ENCODE measurements around the gene PCNX1.
"Not testable (repeated sequence)": the region's sequence is repeated elsewhere in the genome, so short reads cannot be mapped to it uniquely, and the experiment has no call there.

The PCNX1 gene

DNA sequence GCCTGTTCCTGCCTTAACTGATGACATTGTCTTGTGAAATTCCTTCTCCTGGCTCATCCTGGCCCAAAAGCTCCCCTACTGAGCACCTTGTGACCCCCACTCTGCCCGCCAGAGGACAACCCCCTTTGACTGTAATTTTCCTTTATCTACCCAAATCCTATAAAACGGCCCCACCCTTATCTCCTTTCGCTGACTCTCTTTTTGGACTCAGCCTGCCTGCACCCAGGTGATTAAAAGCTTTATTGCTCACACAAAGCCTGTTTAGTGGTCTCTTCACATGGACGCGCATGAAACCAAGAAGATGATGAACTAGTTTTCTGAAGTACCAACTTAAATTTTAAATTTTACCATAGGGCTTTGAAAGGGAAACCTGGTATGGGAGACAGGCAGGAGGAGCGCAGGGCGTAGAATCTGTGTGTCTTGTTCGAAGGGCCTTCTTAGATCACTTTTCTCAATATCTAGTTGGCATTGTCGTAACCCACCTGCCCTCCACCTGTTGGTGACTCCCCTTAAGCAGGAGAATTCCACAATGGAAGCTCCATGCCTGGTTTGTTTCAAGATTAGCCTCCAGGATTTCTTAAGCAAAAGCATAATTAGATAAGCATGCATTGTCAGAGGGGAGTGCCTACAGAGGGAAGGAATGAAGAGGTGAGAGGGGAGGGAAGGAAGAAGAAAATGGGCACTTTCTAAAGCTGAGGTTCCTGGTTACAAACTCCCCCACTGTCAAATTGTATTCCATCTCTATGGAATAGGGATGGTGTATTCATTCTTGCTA is 222.6 kb downstream of the PCNX1 start:
- not testable (repeated sequence) for H3K27ac ChIP-seq (ENCODE audit: low read depth, low read length); H3K4me1 ChIP-seq (ENCODE audit: control insufficient read depth in 5 of 5, insufficient read depth in 5 of 5, low read length in 5 of 5); H3K9me3 ChIP-seq (ENCODE audit: control insufficient read depth in 5 of 5, low read length in 5 of 5); H3K27me3 ChIP-seq (ENCODE audit: control insufficient read depth in 5 of 5, insufficient read depth in 4 of 5, low read length in 5 of 5); H3K4me3 ChIP-seq (ENCODE audit: low read depth in 1 of 5, low read length in 5 of 5); H3K36me3 ChIP-seq (ENCODE audit: control insufficient read depth in 5 of 5, insufficient read depth in 5 of 5, low read length in 5 of 5); H3K9ac ChIP-seq (ENCODE audit: low read length in 5 of 5)

DNA sequence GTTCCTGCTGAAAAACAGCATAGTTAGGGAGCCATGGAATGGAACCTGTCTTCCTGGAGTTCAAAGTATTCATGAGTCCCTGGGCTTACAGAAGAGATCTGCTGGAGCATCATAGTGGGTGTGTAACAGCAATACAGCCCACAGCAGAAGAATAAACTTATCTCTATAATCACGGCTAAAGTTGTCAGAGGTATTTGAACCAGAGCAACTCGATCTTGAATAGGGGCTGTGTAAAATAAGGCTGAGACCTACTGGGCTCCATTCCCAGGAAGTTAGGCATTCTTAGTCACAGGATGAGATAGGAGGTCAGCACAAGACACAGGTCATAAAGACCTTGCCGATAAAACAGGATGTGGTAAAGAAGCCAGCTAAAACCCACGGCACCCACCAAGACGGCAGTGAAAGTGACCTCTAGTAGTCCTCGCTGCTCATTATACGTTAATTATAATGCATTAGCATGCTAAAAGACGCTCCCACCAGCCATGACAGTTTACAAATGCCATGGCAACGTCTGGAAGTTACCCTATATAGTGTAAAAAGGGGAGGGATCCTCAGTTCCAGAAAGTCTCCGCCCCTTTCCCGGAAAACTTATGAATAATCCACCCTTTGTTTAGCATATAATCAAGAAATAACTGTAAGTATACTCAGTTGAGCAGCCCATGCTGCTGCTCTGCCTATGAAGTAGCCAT is 223.4 kb downstream of the PCNX1 start:
- H3K36me3 ChIP-seq (ENCODE audit: control insufficient read depth in 5 of 5, insufficient read depth in 5 of 5, low read length in 5 of 5), result no peaks in the 10 kb centered on the region
- H3K9me3 ChIP-seq (ENCODE audit: control insufficient read depth in 5 of 5, low read length in 5 of 5), result no peaks in the 10 kb centered on the region
- H3K4me3 ChIP-seq (ENCODE audit: low read depth in 1 of 5, low read length in 5 of 5), result peak overlapping the region in 2 of 5 donors; percentile 7 to 17
- no peak overlapping the region for H3K9ac ChIP-seq (ENCODE audit: low read length in 5 of 5)
- no peak overlapping the region for H3K27ac ChIP-seq (ENCODE audit: low read depth, low read length)
- H3K27me3 ChIP-seq (ENCODE audit: control insufficient read depth in 5 of 5, insufficient read depth in 4 of 5, low read length in 5 of 5), result no peaks in the 10 kb centered on the region
- peaks cover 0 to 7% (median 0%) of the 10 kb centered on the region in 5 donors for H3K4me1 ChIP-seq (ENCODE audit: control insufficient read depth in 5 of 5, insufficient read depth in 5 of 5, low read length in 5 of 5)

DNA sequence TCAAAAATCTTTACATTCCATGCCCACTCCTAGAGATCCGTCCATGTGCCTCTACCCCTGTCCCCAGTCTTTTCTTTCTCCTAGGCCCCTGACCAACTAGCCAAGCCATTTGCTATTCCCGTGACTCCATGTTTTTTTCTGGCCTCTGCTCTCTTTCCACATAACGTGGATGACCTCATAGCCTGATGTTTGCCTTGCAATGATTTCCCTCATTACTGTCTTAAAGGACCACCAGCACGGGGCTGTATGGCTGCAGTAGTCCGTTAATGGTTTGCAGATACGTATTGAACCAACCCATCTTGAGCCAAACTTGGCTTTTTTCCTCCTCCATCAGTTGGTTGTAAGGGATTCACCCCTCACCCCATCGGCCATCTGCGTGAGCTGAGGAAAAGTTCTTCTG is 226.0 kb downstream of the PCNX1 start:
- no peak overlapping the region for H3K9ac ChIP-seq (ENCODE audit: low read length in 5 of 5)
- H3K4me1 ChIP-seq (ENCODE audit: control insufficient read depth in 5 of 5, insufficient read depth in 5 of 5, low read length in 5 of 5), result peaks cover 0 to 7% (median 0%) of the 10 kb centered on the region in 5 donors
- no peaks in the 10 kb centered on the region for H3K27me3 ChIP-seq (ENCODE audit: control insufficient read depth in 5 of 5, insufficient read depth in 4 of 5, low read length in 5 of 5)
- H3K36me3 ChIP-seq (ENCODE audit: control insufficient read depth in 5 of 5, insufficient read depth in 5 of 5, low read length in 5 of 5), result no peaks in the 10 kb centered on the region
- H3K9me3 ChIP-seq (ENCODE audit: control insufficient read depth in 5 of 5, low read length in 5 of 5), result peaks cover 0 to 8% (median 0%) of the 10 kb centered on the region in 5 donors
- no peak overlapping the region for H3K4me3 ChIP-seq (ENCODE audit: low read depth in 1 of 5, low read length in 5 of 5)
- no peak overlapping the region for H3K27ac ChIP-seq (ENCODE audit: low read depth, low read length)

DNA sequence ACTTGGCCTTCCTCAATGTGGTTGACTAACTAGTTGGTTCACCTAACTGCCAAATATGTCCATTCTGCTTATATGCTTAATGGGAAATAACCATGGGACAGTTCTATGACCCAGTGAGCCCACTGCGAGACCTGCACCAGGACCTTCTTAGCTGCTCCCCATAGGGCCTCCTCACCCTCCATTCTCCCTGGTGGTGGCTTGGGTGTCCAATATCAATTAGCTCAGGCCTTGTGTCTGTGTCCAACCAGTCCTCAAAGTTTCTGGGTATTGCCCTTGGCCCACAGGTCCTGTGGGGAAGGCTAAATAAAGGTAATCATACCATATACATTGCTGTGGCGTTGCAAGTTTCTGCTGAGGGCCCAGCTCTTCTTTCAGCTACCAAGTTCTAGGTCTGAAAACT is 228.2 kb downstream of the PCNX1 start:
- H3K27ac ChIP-seq (ENCODE audit: low read depth, low read length), result no peak overlapping the region
- no peak overlapping the region for H3K4me3 ChIP-seq (ENCODE audit: low read depth in 1 of 5, low read length in 5 of 5)
- no peaks in the 10 kb centered on the region for H3K36me3 ChIP-seq (ENCODE audit: control insufficient read depth in 5 of 5, insufficient read depth in 5 of 5, low read length in 5 of 5)
- peaks cover 0 to 12% (median 6%) of the 10 kb centered on the region in 5 donors for H3K4me1 ChIP-seq (ENCODE audit: control insufficient read depth in 5 of 5, insufficient read depth in 5 of 5, low read length in 5 of 5)
- peaks cover 0 to 8% (median 0%) of the 10 kb centered on the region in 5 donors for H3K9me3 ChIP-seq (ENCODE audit: control insufficient read depth in 5 of 5, low read length in 5 of 5)
- H3K27me3 ChIP-seq (ENCODE audit: control insufficient read depth in 5 of 5, insufficient read depth in 4 of 5, low read length in 5 of 5), result no peaks in the 10 kb centered on the region
- no peak overlapping the region for H3K9ac ChIP-seq (ENCODE audit: low read length in 5 of 5)

DNA sequence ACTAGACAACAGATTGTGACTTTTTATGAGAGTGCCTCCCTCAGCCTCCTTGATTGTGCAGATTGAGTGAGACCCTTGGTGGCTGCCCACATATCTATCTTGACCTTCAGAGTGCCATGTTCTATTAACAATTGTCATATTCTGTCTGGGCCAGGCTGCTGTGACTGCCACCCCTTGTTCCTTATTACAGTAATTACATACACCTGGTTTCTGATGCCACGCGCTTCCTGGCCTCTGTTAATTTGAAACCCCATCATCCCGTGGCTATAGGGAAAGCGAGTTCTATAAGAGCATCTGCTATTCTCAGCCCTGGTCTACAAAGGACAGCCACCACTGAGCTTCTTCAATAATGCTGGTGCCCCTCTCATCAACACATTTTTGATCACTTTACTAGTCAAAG is 228.7 kb downstream of the PCNX1 start:
- Histone ChIP-seq H3K4me1 (ENCODE audit: control insufficient read depth in 5 of 5, insufficient read depth in 5 of 5, low read length in 5 of 5) (peaks cover 0 to 8% (median 4%) of the 10 kb centered on the region in 5 donors), H3K4me3 (ENCODE audit: low read depth in 1 of 5, low read length in 5 of 5) (no peak overlapping the region), H3K36me3 (ENCODE audit: control insufficient read depth in 5 of 5, insufficient read depth in 5 of 5, low read length in 5 of 5) (no peaks in the 10 kb centered on the region), H3K27ac (ENCODE audit: low read depth, low read length) (no peak overlapping the region), H3K27me3 (ENCODE audit: control insufficient read depth in 5 of 5, insufficient read depth in 4 of 5, low read length in 5 of 5) (no peaks in the 10 kb centered on the region), H3K9ac (ENCODE audit: low read length in 5 of 5) (no peak overlapping the region), H3K9me3 (ENCODE audit: control insufficient read depth in 5 of 5, low read length in 5 of 5) (peaks cover 0 to 8% (median 0%) of the 10 kb centered on the region in 5 donors)

DNA sequence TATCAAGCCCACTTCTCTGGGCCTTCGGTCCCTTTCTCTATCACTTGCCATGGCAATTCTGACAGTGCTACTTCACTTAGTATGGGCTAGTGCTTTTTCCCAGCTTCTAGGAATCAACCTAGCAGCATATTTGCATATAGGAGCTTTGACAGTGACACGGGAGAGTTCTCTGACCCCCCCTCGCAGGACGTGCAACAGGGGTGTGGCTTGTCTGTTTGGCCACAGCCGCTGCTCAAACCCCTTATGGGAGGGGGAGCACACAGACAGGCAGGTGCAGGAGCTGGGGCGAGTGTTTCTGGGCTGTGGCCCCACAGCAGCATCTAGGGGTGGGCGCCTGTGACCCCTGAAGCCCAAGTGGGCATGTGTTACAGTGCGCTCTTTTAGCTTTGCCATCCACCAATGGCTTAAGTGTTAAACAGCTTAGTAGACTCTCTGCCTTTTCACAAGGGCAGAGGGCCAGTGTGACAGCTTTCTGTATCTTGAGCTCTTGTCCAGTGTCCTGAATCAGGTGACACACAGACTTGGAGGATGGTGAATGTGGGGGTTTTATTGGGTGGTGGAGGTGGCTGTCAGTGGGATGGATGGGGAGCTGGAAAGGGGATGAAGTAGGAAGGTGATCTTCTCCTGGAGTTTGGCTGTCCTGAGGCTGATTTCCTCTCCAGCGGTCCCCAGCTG is 229.3 kb downstream of the PCNX1 start:
- Histone ChIP-seq H3K9me3 (ENCODE audit: control insufficient read depth in 5 of 5, low read length in 5 of 5) (peaks cover 0 to 8% (median 0%) of the 10 kb centered on the region in 5 donors), H3K4me1 (ENCODE audit: control insufficient read depth in 5 of 5, insufficient read depth in 5 of 5, low read length in 5 of 5) (peaks cover 0 to 10% (median 4%) of the 10 kb centered on the region in 5 donors), H3K9ac (ENCODE audit: low read length in 5 of 5) (no peak overlapping the region), H3K4me3 (ENCODE audit: low read depth in 1 of 5, low read length in 5 of 5) (no peak overlapping the region), H3K27ac (ENCODE audit: low read depth, low read length) (no peak overlapping the region), H3K36me3 (ENCODE audit: control insufficient read depth in 5 of 5, insufficient read depth in 5 of 5, low read length in 5 of 5) (no peaks in the 10 kb centered on the region), H3K27me3 (ENCODE audit: control insufficient read depth in 5 of 5, insufficient read depth in 4 of 5, low read length in 5 of 5) (no peaks in the 10 kb centered on the region)

DNA sequence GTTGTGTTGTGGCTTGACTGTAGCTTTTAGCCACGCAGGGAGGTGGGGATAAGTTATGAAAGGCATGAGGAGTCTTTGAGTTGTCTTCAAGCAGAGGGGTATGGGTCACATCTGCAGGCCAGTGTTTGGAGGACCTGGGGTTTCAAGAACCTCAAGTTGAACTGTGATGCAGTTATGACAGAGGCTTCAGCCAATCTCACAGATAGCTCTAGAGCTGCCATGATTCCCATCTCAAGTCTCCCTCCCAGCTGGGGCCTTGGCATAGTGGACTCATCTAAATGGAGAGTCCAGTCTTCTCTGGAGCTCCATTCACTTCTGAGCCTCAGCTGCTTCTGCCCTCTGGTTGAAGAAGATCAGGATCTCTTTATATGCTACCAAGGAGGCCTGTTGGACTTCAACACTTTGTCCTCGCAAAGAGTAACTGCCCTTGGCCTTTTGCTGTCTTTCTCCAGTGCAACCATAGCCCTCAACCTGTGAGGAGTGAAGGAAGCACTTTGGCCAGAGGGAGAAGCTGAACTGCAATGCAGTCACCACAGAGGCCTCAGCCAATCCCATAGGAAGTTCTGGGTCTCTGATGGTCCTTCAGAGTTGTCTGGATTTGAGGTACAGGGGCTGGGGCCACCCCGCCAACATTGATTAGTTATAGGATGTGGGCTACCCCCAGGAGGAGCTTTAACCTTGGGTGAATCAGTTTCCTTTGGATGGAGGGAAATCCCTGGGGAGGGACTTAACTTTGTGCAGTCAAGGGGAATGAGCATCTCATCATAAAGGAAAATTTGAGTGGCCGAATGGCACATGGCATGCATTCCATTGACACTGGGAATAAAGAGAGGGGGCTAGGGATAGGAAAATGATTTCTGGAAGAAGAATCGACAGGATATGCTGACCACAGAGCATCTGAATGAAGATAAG is 230.5 kb downstream of the PCNX1 start:
- Histone ChIP-seq H3K4me1 (ENCODE audit: control insufficient read depth in 5 of 5, insufficient read depth in 5 of 5, low read length in 5 of 5) (peaks cover 0 to 13% (median 4%) of the 10 kb centered on the region in 5 donors), H3K36me3 (ENCODE audit: control insufficient read depth in 5 of 5, insufficient read depth in 5 of 5, low read length in 5 of 5) (no peaks in the 10 kb centered on the region), H3K9me3 (ENCODE audit: control insufficient read depth in 5 of 5, low read length in 5 of 5) (peaks cover 0 to 8% (median 0%) of the 10 kb centered on the region in 5 donors)

DNA sequence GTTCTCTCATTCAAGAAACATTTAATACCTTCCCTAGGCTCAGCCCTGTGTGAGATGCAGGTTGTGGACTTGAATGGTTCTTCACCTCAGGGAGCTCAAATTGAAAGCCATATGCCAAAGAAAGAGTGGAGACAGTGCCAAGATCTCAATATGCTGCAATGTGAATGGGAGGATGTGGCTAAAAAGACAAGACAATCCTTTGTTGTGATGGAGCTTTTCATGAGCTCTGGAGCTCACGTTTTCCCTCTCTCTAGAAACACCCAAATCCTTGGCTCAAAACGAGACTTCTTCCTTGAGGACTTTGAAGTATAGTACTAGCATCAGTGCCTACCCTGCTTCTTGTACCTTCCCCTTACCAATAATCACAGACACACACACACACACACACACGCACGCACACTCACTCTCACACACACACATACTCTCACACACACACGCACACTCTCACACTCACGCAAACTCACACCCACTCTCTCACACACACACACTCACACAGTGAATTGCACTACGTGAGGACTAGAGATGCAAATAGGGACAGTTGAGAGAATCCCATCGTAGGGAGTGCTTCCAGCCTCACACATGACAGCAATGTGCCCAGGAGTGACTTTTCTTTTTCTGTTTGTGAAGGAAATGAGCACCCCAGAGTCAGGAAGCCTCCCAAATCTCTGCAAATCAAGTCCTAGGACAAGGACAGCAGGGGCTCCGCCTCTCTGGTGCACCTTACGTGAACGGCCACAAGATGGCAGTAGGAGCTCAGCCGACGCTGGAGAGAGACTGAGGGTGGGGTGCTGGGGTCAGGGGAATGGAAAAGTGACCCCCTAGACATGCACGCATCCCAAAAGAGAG is 231.4 kb downstream of the PCNX1 start:
- H3K9ac ChIP-seq (ENCODE audit: low read length in 5 of 5), result no peak overlapping the region
- H3K27me3 ChIP-seq (ENCODE audit: control insufficient read depth in 5 of 5, insufficient read depth in 4 of 5, low read length in 5 of 5), result no peaks in the 10 kb centered on the region
- peaks cover 0 to 8% (median 0%) of the 10 kb centered on the region in 5 donors for H3K9me3 ChIP-seq (ENCODE audit: control insufficient read depth in 5 of 5, low read length in 5 of 5)
- H3K36me3 ChIP-seq (ENCODE audit: control insufficient read depth in 5 of 5, insufficient read depth in 5 of 5, low read length in 5 of 5), result no peaks in the 10 kb centered on the region
- H3K4me3 ChIP-seq (ENCODE audit: low read depth in 1 of 5, low read length in 5 of 5), result peak overlapping the region in 3 of 5 donors; percentile 11 to 32 (median 23)
- H3K27ac ChIP-seq (ENCODE audit: low read depth, low read length), result no peak overlapping the region
- H3K4me1 ChIP-seq (ENCODE audit: control insufficient read depth in 5 of 5, insufficient read depth in 5 of 5, low read length in 5 of 5), result peaks cover 0 to 13% (median 7%) of the 10 kb centered on the region in 5 donors

More for the DNA sequence above, 230.5 kb downstream of the PCNX1 start:
- Histone ChIP-seq H3K27ac (ENCODE audit: low read depth, low read length) (no peak overlapping the region), H3K27me3 (ENCODE audit: control insufficient read depth in 5 of 5, insufficient read depth in 4 of 5, low read length in 5 of 5) (no peaks in the 10 kb centered on the region), H3K4me3 (ENCODE audit: low read depth in 1 of 5, low read length in 5 of 5) (no peak overlapping the region), H3K9ac (ENCODE audit: low read length in 5 of 5) (no peak overlapping the region)

Data from subcutaneous abdominal adipose tissue (tissue), 5 donors.